Stimulated activated CD4-positive, alpha-beta T cell treated with anti-CD3 and anti-CD28 coated beads, TNF-alpha, amount 100 ng/mL, for 48 hours (primary cell): Measurements from ENCODE around the gene SFTPB.

ENCODE experiments used
- DNase-seq, 3 donors: peaks; one replicate each; pipeline ENCODE4 v3.0.0-alpha.2; 2020; ENCODE audit warnings: low read depth in 3 of 3

SFTPB gene

DNA sequence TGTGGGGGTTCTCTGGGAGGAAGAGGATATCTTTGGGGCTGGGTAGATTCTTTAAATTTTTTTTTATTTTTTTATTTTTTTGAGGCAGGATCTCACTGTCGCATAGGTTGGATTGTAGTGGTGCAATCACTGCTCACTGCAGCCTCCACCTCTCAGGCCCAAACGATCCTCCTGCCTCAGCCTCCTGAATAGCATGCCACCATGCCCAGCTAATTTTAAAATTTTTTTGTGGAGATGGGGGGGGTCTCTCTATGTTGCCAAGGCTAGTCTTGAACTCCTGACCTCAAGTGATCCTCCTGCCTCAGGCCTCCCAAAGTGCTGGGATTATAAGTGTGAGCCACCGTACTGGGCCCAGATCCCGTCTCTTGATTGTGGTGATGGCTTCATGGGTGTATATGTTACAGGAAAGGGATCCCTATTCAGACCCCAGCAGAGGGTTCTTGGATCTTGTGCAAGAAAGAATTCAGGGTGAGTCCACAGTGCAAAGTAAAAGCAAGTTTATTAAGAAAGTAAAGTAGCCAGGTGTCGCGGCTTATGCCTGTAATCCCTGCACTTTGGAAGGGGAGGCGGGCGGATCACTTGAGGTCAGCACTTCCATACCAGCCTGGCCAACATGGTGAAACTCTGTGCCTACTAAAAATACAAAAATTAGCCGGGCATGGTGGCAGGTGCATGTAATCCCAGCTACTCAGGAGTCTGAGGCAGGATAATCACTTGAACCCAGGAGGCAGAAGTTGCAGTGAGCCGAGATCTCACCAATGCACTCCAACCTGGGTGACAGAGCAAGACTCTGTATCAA lies 54.1 kb downstream of the SFTPB start:
- no peak for DNase-seq

DNA sequence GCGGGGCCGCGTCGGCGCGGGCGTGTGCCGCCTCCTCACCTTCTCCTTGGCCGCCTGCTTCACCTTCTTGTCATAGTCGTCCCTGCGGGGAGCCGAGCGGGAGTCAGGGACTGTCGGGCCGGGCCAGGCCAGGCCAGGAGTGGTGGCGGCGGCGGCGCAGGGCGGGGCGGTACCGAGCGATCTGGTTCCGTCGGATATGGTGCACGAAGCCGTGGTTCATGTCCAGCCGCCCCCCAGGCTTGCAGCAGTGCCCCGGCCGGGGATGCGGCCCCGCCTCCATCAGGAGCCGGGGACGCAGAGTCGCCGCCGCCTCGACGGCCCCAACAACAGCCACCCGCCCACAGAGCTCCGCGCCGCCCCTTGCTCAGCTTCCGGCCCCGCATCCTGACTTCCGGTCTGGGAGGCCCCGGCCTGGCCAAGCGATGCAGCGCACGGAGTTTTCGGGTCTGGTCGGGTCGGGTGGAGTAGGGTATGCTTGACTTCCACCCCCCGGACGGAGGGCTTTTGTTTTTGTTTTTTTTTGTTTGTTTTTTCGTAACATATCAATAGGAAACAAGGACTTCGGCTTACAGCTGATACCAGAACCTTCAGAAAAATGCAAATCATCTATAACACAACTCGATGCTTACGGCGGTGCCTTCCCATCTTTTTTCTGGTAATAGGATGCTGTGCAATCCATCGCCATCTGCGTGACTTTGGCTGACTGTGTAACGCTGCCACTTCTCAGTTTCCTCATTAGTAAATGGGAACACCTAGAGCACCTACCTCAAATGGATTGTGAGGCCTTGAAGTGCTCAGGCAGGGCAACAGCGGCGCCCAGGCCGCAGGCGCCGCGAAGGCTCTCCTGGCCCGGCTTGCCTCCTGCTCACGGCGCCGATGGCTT lies 56.1 kb downstream of the SFTPB start, which contains the start of gene C2orf68:
TSS of gene C2orf68 (minus strand) at position 362 of the 883 bp plus-strand sequence. CDS start at position 280, 82 bp downstream.
- DNase-seq: peak; percentile 77 to 86 (median 77)

DNA sequence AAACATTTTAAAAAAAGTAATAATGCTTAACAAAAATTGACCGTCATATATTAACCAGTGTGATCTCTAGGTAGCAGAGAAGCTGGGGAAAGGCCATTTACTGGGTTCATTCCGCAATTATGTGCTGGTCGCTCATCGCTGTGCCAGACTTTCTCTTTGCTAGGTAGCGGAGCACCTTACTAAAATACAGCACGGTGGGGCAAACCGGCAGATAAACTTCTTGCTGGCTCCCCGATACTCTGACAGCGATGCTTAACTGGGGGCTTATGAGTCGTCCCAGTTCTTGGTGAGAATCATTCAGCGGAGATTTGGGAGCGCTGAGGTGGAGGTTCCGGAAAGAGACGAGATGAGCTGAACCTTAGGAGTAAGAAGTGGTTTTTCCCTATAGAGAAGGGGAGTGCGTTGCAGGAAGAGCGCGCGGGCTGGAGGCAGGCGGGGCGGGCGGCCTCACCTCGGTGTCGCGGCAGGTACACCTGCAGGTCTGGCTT lies 56.7 kb downstream of the SFTPB start:
- no peak for DNase-seq
